SU-DHL-6 (cell line): Measurements from ENCODE around the gene CD83.

Experiments
- H2AFZ ChIP-seq: fragments of 200-600 bp; sonication (generic); 2 replicates; pipeline ENCODE4 v1.6.1; 2014; ENCODE audit warnings: low read depth, mild to moderate bottlenecking, moderate library complexity, mixed read lengths, antibody characterized with exemption, low read length; ENCODE audit not compliant: severe bottlenecking
- H3F3A ChIP-seq: fragments of 200-600 bp; shearing (Covaris generic); 2 replicates; pipeline ENCODE4 v1.6.0; 2016; ENCODE audit warnings: antibody characterized with exemption, mild to moderate bottlenecking; ENCODE audit not compliant: insufficient read depth
- H3K27ac ChIP-seq: fragments of 200-600 bp; sonication (generic); 2 replicates; pipeline ENCODE4 v1.5.1; 2016; ENCODE audit warnings: low read depth, mild to moderate bottlenecking, low read length, moderate library complexity, mixed read lengths
- H3K27me3 ChIP-seq: fragments of 200-600 bp; sonication (generic), shearing (Covaris generic); 2 replicates; pipeline ENCODE4 v1.6.0; 2014; ENCODE audit warnings: mild to moderate bottlenecking, low read length
- H3K36me3 ChIP-seq: fragments of 200-600 bp; sonication (generic); 2 replicates; pipeline ENCODE4 v1.6.1; 2014; ENCODE audit warnings: mild to moderate bottlenecking, low read length, mixed read lengths
- H3K4me2 ChIP-seq: fragments of 300-600, 200-600 bp; shearing (Covaris generic), sonication (generic); 2 replicates; pipeline ENCODE4 v1.6.0; 2014; ENCODE audit warnings: low read length, low read depth, mild to moderate bottlenecking; ENCODE audit not compliant: poor library complexity, severe bottlenecking
- H3K4me3 ChIP-seq: fragments of 200-600 bp; sonication (generic); 2 replicates; pipeline ENCODE4 v1.5.1; 2014; ENCODE audit warnings: antibody characterized with exemption, low read length, mild to moderate bottlenecking, mixed read lengths; ENCODE audit not compliant: insufficient read depth, poor library complexity, severe bottlenecking
- H3K79me2 ChIP-seq: fragments of 200-600 bp; sonication (generic); 2 replicates; pipeline ENCODE4 v1.6.1; 2014; ENCODE audit warnings: mild to moderate bottlenecking, low read length, moderate library complexity; ENCODE audit not compliant: insufficient read depth
- H3K9ac ChIP-seq: fragments of 200-600 bp; sonication (generic); 2 replicates; pipeline ENCODE4 v1.7.0; 2014; ENCODE audit warnings: mild to moderate bottlenecking, low read length
- H3K9me2 ChIP-seq: fragments of 200-600 bp; sonication (generic); replicated peaks from 2 replicates; pipeline ENCODE4 v1.6.1; 2014; ENCODE audit warnings: low read length; ENCODE audit not compliant: insufficient read depth
- H3K9me3 ChIP-seq: fragments of 200-600 bp; sonication (generic); 2 replicates; pipeline ENCODE4 v1.6.1; 2014; ENCODE audit warnings: low read length, mixed read lengths; ENCODE audit not compliant: insufficient read depth
- H4K20me1 ChIP-seq: fragments of 200-600 bp; sonication (generic); 2 replicates; pipeline ENCODE4 v1.6.1; 2014; ENCODE audit warnings: low read depth, mild to moderate bottlenecking, antibody characterized with exemption, low read length, moderate library complexity, mixed read lengths
- EZH2phosphoT487 ChIP-seq: fragments of 200-600 bp; sonication (generic), shearing (Covaris generic); conservative IDR thresholded peaks from 2 replicates; pipeline ENCODE4 v1.6.1; 2018; ENCODE audit warnings: mild to moderate bottlenecking, antibody characterized with exemption, low read length, moderate library complexity, mixed read lengths
- TF ChIP-seq, protein P1 (sequence below): fragments of 200-600 bp; sonication (generic); IDR thresholded peaks from one replicate; pipeline ENCODE4 v1.5.1; 2017; ENCODE audit warnings: antibody characterized with exemption, mild to moderate bottlenecking, low read length, moderate library complexity; ENCODE audit not compliant: insufficient read depth, poor library complexity, severe bottlenecking

CD83 gene

DNA sequence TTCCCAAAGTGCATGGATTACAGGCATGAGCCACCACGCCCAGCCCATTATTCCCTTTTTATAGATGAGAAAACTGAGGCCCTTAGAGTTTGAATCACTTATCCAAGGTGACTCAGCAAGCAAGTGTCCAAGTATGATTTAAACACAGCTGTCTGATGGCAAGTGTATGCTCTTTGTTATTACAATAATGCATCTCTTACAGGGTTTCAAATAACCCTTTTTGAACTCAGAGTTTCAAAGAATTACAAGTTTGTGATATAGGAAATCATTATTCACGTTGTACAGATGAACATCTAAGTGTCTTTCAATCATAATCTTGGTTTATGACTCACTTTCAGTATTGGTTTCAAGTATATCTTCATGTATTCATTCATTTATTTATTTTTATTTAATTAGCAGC is 63.0 kb downstream of the CD83 start:
- no peaks in the 10 kb centered on the region for H3F3A ChIP-seq
- H3K9me2 ChIP-seq, result no peaks in the 10 kb centered on the region
- H3K9ac ChIP-seq, result no peak overlapping the region
- no peaks in the 10 kb centered on the region for H3K36me3 ChIP-seq
- H3K4me2 ChIP-seq, result no peak overlapping the region
- no peak overlapping the region for H3K4me3 ChIP-seq
- H3K9me3 ChIP-seq, result no peaks in the 10 kb centered on the region
- H3K79me2 ChIP-seq, result no peaks in the 10 kb centered on the region
- H2AFZ ChIP-seq, result no peak overlapping the region
- TF ChIP-seq, protein P1, sequence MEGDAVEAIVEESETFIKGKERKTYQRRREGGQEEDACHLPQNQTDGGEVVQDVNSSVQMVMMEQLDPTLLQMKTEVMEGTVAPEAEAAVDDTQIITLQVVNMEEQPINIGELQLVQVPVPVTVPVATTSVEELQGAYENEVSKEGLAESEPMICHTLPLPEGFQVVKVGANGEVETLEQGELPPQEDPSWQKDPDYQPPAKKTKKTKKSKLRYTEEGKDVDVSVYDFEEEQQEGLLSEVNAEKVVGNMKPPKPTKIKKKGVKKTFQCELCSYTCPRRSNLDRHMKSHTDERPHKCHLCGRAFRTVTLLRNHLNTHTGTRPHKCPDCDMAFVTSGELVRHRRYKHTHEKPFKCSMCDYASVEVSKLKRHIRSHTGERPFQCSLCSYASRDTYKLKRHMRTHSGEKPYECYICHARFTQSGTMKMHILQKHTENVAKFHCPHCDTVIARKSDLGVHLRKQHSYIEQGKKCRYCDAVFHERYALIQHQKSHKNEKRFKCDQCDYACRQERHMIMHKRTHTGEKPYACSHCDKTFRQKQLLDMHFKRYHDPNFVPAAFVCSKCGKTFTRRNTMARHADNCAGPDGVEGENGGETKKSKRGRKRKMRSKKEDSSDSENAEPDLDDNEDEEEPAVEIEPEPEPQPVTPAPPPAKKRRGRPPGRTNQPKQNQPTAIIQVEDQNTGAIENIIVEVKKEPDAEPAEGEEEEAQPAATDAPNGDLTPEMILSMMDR, result no peak
- no peak for TF ChIP-seq EZH2phosphoT487
- no peaks in the 10 kb centered on the region for H3K27me3 ChIP-seq
- no peak overlapping the region for H3K27ac ChIP-seq
- H4K20me1 ChIP-seq, result no peaks in the 10 kb centered on the region

DNA sequence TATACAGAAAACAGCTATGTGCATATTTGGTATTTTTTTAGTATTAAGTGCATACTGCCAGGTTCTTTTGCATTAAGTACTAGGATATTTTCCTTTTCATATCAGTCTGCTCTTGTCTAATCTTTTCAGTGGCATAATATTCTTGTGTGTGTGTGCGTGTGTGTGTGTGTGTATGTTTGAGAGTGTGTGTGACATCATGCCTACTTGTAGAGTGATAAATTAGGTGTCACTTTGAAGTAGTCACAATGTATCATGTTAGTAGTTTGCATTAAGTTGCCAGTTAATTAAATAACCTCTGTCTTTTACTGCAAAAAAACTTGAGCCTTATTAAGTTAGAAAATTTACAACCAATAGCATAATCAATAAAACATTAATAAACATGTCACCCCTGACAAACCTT is 65.3 kb downstream of the CD83 start:
- Histone ChIP-seq H3K9me3 (no peaks in the 10 kb centered on the region), H3K9me2 (no peaks in the 10 kb centered on the region), H3K36me3 (no peaks in the 10 kb centered on the region), H2AFZ (no peak overlapping the region), H3K27ac (no peak overlapping the region), H3K27me3 (no peaks in the 10 kb centered on the region), H3K79me2 (no peaks in the 10 kb centered on the region), H3K4me3 (no peak overlapping the region), H3K4me2 (no peak overlapping the region), H3K9ac (no peak overlapping the region), H3F3A (no peaks in the 10 kb centered on the region), H4K20me1 (no peaks in the 10 kb centered on the region)
- no peak for TF ChIP-seq EZH2phosphoT487
- TF ChIP-seq, protein P1, result no peak
